GM21825 (cell line): ENCODE results near the gene ARHGAP45.

Source experiments
- ATAC-seq: cut with Tn5 transposase; IDR thresholded peaks from one replicate; pipeline ENCODE4 v1.9.1; 2021; ENCODE audit warnings: mild to moderate bottlenecking, moderate library complexity; ENCODE audit not compliant: unreplicated experiment

The ARHGAP45 gene

GRCh38 chr19:1103132-1103707 lies 36.3 kb downstream of the ARHGAP45 start:
- no peak for ATAC-seq

GRCh38 chr19:1103708-1104310 lies 36.8 kb downstream of the ARHGAP45 start, which contains the start of gene GPX4:
Gene GPX4 (plus strand): TSS chr19:1103994. CDS start chr19:1104044, 50 bp downstream.
- ATAC-seq: peak; percentile 46

GRCh38 chr19:1104311-1105007 lies 37.5 kb downstream of the ARHGAP45 start:
- ATAC-seq: peak; percentile 37

- peak; percentile 1 for ATAC-seq
These were observed 38.3 kb downstream of the ARHGAP45 start for GRCh38 chr19:1105008-1105872.

GRCh38 chr19:1105873-1106840 lies 39.2 kb downstream of the ARHGAP45 start:
- ATAC-seq: no peak

GRCh38 chr19:1106841-1107660 lies 40.1 kb downstream of the ARHGAP45 start:
- no peak for ATAC-seq

GRCh38 chr19:1107661-1108261 lies 40.8 kb downstream of the ARHGAP45 start:
- no peak for ATAC-seq

- ATAC-seq: no peak
These were observed 41.5 kb downstream of the ARHGAP45 start for GRCh38 chr19:1108291-1109031.

- no peak for ATAC-seq
These were observed 42.1 kb downstream of the ARHGAP45 start for GRCh38 chr19:1109032-1109551.

GRCh38 chr19:1109697-1110671 lies 43.0 kb downstream of the ARHGAP45 start:
- no peak for ATAC-seq

- no peak for ATAC-seq
These were observed 44.1 kb downstream of the ARHGAP45 start for GRCh38 chr19:1110809-1111640.

- ATAC-seq: no peak
These were observed 44.8 kb downstream of the ARHGAP45 start for GRCh38 chr19:1111641-1112267.

GRCh38 chr19:1112268-1113029 lies 45.5 kb downstream of the ARHGAP45 start:
- no peak for ATAC-seq
